GM10847 (cell line): ENCODE data around the gene MAGI1.

Source experiments
- POLR2A ChIP-seq: IDR thresholded peaks from 2 replicates; pipeline ENCODE4 v1.6.1; 2011; ENCODE audit not compliant: insufficient read length; ENCODE audit errors: extremely low read depth

Gene MAGI1

GRCh38 chr3:65439641-65440284, 599.0 kb downstream of the MAGI1 start:
- TF ChIP-seq POLR2A: no peak

- no peak for TF ChIP-seq POLR2A
Measured at GRCh38 chr3:65438612-65439011, 600.1 kb downstream of the MAGI1 start.

- no peak for TF ChIP-seq POLR2A
Measured at GRCh38 chr3:65438096-65438495, 600.6 kb downstream of the MAGI1 start.

- TF ChIP-seq POLR2A: no peak
Measured at GRCh38 chr3:65436580-65436979, 602.1 kb downstream of the MAGI1 start.

GRCh38 chr3:65433480-65433879, 605.2 kb downstream of the MAGI1 start:
- no peak for TF ChIP-seq POLR2A

GRCh38 chr3:65432388-65433003, 606.2 kb downstream of the MAGI1 start:
- TF ChIP-seq POLR2A: no peak

- TF ChIP-seq POLR2A: no peak
Measured at GRCh38 chr3:65425880-65426279, 612.8 kb downstream of the MAGI1 start.

GRCh38 chr3:65422154-65422553, 616.6 kb downstream of the MAGI1 start:
- no peak for TF ChIP-seq POLR2A

GRCh38 chr3:65419233-65419632, 619.5 kb downstream of the MAGI1 start:
- no peak for TF ChIP-seq POLR2A

GRCh38 chr3:65413891-65414290, 624.8 kb downstream of the MAGI1 start:
- TF ChIP-seq POLR2A: no peak

GRCh38 chr3:65412588-65412987, 626.1 kb downstream of the MAGI1 start:
- no peak for TF ChIP-seq POLR2A

- TF ChIP-seq POLR2A: no peak
Measured at GRCh38 chr3:65411367-65411766, 627.4 kb downstream of the MAGI1 start.

GRCh38 chr3:65409176-65409569, 629.5 kb downstream of the MAGI1 start:
- no peak for TF ChIP-seq POLR2A

GRCh38 chr3:65408531-65409175, 630.1 kb downstream of the MAGI1 start:
- TF ChIP-seq POLR2A: no peak

GRCh38 chr3:65406470-65406869, 632.2 kb downstream of the MAGI1 start:
- no peak for TF ChIP-seq POLR2A

GRCh38 chr3:65402597-65402996, 636.1 kb downstream of the MAGI1 start:
- TF ChIP-seq POLR2A: no peak
